GM21723 (cell line): Measurements from ENCODE around the gene PRKCE.

Source experiments
- ATAC-seq: cut with Tn5 transposase; IDR thresholded peaks from one replicate; pipeline ENCODE4 v1.9.1; 2021; ENCODE audit warnings: mild to moderate bottlenecking, moderate library complexity; ENCODE audit not compliant: unreplicated experiment

The PRKCE gene

DNA sequence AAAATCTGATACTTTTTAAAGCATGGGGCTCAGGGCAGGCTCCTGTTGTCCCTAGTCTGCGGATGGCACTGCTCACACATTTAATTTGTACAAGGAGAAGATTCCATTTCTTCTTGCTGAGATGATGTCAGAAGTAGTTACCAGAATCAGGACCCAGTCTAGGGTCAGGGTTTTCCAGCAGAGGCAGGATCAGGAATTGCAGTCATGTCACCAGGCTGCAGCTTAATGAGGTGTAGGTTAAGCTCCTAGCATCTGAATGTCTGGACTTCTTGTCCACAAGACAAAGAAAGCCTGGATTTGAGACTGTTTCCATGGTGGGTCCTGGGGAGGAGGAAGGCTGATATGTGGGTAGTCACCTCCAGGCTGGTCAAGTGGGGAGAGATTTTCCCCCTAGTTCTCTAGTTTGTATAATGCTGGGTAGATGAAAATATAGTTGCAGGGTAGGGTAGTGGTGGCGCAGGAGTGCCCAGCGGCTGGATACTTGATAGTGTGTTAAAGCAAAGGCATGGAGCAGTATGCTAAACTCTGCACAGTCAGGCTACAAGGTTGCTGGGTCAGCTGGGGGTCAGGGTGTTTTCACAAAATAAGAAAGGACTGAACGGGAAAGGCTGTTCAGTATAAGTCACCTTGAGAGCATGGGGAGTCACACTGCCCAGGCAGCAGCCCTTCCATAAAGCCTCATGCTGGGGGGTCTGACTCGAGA, 148.4 kb downstream of the PRKCE start:
- no peak for ATAC-seq

DNA sequence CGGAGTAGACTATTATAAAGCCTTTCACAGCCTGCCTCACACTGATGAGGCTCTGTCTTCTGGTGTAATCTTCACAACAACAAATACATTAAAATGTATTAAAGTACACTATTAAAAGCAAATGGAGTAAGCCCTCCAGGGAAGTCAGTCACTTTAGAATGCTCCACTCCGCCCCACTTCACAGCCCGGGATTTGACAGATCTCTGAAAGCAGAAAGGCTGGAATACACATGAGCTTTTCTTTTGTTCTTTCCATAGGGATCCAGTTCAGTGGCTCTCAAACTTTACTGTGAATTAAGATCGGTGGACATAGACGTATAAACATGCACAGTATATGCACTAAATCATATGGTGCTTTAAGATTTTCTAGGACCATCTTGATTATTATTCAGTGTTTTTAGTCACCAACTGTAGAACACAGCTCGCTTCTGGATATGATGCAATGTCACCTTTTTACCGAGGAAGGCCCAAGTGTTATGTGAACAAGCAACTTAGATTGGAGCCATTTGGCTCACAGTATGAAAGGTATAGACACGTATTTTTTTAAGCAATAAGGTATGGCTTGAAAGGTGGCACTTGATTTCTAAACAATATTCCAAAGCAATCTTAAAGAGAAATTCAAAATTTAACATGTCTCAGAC, 151.1 kb downstream of the PRKCE start:
- ATAC-seq, result no peak

DNA sequence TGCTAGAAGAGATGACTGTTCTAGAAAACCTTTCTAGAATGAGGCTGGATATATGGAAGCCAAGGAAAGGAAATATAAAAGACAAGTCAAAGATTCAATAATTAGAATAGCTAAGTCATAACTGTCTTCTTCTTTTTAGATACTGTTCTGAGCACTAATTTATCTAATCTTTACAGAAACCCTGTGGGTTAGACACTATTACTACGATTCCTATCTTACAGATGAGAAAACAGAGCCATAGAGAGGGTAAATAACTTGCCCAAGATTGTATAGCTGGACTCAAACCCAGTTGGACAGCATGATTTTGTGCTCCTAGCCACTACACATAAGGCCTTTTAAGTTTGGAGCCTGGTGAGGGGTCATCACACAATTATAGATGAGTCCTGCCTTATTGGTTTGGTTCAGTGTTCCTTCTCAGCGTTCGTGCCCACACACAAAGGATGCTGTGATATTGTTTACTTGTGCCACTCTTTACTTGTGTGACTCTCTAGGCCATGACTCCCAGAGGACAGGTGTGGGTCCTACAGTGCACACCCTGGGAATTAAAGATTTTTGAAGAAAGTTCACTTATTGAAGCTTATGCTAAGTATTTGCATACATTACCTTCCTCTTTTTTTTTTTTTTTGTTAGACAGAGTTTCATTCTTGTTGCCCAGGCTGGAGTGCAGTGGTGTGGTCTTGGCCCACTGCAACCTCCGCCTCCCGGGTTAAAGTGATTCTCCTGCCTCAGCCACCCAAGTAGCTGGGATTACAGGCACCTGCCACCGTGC, 153.7 kb downstream of the PRKCE start:
- no peak for ATAC-seq

DNA sequence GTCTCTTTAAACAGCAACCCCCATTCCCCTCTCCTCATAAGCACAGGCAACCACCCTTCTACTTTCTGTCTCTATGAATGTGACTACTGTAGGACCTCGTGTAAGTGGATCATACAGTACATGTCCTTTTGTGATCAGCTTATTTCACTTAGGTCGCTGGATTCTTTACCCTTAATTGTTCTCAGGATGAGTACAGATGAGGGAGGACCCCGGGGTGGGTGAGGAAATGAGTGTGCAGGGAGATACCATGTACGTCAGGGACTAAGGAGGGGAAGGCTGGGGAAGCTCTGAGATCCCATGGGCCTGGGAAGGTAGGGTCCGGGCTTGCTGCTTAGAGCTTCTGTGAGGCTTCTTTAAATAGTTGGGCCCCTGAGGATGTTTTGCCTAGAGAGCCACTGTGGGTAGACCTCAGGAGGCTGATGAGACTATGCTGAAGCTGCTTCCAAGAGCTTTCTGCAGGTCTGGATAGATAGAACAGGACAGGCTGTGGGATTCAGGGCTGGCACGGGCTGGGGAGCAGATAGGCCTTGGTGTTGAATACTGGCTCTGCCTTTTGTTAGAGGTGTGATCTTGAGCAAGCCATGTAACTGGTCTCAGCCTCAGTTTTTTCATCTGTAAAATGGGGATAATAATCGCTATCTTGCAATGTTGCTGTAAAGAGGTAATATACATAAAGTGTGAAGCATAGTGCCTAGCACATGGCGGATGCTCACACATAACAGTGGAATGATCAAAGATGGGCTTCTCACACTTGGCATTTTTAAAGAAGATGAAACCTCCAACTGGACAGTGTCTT, 155.3 kb downstream of the PRKCE start:
- ATAC-seq, result peak; percentile 55

DNA sequence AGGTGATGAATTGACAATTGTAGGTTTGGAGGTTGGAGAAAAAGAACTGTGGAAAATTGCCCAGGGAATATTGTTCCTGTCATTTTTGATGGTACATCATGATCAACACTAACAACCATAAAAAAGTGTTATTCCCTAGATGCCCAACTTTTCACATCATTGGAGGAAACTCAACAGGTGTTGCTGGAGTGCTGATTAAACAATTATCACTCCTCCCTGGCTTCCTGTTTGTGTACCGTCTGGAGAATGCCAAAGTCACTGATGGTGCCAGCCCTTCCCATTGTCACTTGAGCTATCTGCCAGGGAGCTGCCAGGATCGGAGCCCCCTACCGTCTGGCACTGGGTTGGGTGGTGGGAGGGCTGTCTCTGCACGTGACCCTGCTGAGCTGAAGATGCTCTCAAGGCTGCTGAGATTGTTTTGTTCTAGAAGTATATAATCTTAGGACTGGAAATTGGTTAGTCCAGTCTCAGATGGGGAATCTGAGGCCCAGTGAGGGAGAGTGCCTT, 156.9 kb downstream of the PRKCE start:
- no peak for ATAC-seq

DNA sequence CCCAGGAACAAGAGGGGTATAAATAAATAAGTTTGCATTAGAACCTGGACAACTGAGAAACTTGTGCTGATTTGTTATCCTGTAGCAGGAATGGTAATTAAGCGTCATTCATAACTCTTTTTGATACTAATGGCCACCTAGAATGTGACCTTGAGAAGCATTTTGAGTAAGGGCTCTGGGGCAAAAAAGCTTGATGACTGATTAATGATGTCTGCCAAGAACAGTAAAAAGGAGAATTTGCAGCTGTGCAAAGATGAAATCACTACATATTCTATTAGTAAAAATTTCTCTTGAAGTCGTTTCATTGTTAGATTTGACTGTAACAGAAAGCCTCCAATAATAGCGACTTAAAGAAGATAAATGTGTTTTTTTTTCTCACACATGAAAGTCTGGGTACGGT, 157.7 kb downstream of the PRKCE start:
- ATAC-seq, result no peak

DNA sequence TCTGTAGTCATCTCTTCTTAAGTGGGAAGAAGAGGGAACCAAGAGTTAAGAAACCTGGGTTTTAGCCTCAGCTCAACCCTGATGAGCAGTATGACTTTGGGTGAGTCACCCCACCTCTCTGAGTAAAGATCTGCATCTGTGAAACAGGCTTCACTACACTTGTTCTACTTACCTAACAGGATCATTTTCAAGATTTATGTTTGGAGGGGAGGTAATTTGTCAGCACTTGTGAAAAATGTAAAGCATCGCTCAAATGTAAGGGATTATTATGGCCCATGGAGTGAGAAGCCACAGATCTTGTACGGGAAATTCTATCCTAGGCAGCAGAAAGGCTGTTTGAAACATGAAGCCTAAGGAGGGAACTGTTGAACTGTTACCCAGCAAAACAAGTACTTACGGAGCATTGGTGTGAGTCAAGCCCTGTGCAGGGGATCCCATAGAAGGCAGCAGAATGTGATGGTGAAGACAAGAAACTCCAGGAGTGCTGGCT, 160.6 kb downstream of the PRKCE start:
- no peak for ATAC-seq

DNA sequence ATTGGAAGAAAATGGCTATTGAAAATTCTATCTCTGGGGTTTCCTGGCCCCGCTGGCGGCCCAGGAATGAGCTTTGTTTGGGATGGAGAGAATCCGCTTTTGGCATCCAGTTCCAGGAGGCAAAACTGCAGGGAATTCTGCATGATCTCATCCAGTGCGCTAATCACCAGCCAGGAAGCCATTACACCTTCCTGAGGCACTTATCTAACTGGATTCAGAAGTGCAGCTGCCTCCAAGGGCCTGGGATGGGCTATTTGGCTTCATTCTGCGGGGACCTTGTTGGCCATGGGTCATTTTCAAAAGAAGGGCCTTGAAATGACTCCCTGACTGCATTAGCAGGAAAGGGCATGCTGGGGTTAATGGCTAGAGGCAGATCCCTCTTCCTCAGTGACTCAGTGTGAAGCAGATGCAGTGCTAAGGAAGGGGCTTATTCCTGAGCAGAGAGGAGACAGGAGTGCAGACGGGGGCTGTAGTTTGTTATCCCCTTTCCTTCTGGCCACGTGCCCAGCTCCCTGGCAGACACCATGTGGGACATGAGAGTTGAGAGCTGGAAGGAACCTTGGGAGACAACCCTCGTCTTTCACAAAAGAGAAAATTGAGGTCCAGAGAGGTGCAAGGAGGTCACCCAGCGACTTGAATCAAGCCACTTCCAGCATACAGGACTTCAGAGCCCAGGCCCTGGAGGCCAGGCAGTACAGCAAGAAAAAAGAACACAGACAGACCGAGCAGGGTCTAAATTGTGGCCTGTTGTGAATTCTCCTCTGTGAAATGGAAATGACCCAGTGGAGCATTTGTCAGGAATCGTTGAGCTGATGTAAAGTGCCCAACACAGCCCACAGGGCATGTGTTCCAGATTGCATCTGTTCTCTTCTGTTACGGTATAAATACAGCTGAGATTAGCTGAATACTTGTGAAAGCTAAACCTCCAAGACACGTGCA, 161.8 kb downstream of the PRKCE start:
- no peak for ATAC-seq

DNA sequence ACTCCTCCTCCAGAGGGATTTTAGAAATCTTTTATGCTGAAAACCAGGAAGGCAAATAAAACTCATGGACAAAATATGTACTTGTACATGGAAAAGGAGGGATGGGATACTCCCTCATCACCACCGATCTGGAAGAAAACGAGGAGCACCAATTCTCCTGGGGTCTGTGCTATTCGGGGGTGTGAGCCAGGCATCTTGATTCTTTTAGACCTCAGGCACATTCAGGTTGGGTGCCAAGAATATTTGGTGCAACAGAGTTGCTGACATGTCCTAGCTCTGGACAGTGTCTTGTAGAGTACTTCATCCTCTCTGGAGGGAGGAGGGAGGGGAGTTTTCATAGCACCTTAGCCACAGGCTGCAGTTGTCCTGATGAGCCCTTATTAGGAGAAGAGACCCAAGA, 163.0 kb downstream of the PRKCE start:
- ATAC-seq, result no peak

DNA sequence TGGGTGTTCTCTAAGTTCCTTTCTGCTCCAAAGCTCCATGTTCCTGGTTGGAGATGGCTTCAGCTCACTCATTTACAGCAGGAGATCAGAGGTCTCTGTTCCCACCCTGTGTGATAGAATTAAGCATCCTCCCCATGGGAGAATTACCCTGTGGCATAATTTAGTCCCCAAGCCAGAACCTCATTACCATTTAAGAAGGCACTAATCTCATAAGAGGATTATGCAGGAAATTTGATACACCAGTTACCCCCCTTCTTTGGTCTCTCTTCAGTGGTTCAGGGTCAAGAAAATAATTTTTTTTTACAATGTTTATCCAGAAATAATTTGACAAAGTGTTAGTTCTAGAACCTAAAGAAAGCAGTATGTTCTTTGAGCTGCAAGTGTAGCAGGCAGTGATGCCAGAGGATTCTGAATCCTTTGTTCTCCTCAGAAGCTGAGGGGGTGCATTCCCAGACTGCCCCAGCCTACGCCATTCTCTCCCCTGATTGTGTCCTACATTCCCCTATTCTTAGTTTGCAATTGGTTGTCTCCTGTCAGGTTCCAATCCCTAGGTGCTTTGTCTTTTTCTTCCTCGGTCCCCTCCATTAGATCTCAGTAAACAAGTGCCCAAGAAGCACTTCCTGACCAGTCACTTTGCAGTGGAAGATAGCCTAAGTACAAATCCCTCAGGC, 163.6 kb downstream of the PRKCE start:
- ATAC-seq, result no peak

DNA sequence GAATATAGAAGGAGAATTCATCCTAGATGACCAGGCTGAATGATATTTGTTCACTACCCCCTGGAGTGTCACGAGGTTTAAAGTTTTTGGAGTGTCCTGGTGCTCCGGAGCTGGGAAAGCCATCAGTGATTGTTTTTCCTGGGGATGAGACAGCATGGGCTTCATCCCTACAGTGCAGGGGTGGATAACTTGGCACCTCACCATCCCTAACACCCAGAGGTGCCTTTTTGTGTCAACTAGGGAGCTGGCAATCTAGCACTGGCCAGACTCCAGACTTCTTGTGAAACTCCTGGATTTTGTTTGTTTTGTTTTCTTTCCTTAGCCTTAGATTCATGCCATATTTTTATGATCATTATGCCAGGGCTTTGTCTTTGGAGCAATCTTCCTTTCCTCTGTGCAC, 164.8 kb downstream of the PRKCE start:
- no peak for ATAC-seq

DNA sequence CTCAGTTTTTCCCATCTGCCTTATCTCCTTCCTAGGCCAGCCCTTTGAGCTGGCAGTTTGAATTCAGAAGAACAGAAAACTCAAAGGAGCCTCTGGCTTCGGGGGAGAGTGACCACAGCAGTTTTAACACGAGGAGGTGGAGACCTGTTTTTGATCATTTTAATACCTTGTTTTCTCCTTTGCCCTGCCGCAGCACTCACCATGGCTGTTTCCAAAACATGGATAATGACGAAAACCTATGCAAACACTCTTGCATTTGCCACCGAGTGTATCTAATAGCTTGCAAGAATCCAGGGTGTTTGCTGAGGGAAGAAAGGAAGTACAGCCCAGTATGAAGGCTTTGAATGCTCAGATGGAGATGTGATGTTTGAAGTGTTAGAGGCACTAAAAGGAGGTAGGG, 167.1 kb downstream of the PRKCE start:
- ATAC-seq, result no peak

DNA sequence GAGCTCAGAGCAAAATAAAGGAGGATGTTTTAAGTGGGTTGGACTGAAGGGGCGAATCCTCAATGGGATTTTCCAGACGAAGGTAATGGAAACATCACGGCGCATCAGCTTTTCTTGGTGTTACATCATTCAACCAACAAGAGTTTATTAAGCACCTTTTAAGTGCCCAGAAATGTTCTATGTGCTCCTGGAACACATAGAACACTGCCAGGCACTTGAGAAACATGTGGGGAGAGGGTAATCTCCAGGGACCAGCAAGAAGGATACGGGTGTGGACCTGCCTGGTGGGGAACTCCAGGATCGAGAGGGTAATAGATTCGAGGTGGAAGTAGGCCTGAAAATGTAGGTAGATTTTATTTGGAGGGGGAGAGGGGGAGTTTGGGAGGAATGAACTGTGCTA, 168.6 kb downstream of the PRKCE start:
- ATAC-seq, result no peak

DNA sequence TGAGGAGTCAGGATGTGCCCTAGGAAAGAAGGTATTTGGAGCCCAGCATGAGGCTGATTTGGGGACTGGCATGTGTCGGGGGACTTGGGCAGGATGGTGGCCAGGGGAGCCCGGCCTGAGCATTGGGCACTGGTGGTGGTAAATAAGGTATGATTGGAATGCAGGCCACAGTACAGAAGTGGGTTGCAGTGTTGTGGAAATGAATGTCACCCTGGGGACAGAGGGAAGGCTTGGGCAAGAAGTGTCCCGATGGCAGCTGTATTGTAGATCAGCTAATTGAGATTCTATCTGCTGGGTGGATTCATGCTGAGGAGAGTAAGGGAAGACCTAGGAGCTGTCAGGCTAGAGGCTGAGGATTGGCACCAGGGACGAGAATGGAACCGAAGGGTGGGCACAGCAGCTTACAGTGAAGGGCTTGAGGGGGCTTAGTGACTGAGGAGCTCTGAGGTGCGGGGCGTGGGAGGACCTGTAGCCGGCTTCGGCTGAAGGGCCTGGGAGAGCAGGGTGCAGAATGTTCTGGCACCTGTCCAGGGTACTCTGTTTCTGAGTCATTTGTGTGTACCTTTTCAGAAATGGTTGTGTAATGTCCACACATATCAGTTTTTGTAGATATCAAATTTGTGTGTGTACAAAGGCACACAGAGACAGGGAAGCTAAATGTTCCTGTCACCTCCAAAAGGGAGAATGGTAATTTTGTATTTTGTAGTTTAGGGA, 170.2 kb downstream of the PRKCE start:
- ATAC-seq, result no peak

DNA sequence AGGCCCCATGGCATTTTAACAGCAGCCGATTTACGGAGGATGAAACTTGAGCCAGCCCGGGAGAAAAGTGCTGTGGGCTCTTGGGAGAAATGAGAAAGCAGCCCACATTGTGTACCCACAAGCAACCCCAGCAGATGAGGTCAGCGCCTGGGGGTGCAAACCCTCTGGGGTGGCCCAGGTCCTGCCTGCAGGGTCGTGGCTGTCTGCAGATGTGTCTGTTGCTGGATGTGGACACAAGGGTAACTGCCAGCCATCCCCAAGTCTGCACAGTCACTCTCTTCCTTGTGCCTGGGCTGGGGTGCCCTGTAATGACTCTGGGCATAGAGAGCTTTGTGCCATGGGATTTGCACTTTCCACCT, 170.8 kb downstream of the PRKCE start:
- no peak for ATAC-seq

DNA sequence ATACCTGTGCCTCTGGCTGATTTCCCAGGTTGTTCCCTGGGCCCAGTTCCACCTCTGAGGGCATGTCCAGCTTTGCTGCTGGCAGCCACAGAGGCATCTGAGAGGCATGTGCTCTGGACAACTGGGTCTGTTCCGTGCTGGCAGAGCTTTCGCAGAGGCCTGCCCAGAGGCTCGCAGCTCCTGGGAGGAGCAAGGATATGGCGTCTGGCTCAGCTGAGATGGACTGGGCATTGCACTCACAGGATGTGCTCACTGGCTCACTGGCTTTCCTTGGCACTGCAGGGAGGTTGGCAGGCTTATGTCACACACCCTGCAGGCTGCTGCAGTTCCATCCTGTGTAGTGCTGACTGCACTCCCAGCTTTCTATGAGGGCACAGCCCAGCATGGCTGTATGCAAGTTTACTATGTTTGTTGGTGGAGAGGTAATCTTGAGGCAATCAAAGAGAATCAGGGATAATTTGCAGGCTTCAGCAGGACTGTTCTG, 172.3 kb downstream of the PRKCE start:
- no peak for ATAC-seq

DNA sequence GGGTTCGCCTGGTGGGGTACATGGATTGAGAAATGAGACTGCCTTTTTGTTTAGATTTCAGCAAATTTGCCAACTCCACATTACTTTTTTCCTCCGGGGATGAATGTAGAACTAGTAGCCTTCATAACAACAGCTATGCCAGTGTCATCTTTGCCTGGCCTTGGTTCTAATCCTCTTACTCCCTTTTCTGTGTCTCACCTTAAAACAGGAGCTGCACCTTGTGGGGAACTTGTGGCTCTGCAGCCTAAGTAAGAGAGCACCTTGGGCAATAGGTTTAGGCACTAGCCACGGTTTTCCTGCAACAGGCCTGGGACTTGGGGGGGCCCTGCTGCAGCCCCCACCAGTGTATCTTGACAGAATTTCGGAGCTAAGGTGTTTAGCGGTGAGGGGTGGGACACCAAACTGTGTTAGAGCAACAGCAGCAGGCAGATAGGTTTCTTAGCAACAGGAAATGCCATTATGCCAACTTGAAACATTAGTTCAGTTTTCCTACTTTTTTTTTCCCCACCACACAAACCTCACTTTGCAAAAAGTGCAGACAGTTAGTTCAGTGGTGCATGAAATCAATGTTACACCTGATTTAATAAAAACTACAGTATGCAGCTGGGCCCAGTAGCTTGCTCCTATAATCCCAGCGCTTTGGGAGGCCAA, 173.7 kb downstream of the PRKCE start:
- ATAC-seq, result no peak

DNA sequence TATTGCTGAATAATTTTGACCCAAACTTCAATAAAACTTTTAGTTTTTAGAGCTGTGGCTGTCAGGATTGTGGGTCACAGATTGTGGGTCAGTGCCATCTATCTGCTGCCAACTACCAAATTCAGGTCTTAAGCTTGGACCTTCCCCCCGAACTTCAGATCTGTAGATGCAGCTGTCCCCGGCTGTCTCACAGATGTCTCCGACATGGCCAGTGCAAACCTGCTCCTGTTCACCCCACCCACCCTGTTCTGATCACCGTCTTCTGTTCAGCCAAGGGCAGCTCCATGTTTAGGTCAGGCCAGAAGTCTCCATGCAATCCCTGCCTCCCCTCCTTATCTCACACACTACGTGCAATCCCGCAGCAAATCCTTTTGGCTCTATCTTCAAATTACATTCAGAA, 175.0 kb downstream of the PRKCE start:
- ATAC-seq, result no peak
